NCI-H446 (cell line): ENCODE measurements around the gene CRYM.

Source experiments
- DNase-seq, 2 experiments: peaks; one replicate each; lab custom pipeline; 2025; lab: John Stamatoyannopoulos, UW

Gene CRYM

DNA sequence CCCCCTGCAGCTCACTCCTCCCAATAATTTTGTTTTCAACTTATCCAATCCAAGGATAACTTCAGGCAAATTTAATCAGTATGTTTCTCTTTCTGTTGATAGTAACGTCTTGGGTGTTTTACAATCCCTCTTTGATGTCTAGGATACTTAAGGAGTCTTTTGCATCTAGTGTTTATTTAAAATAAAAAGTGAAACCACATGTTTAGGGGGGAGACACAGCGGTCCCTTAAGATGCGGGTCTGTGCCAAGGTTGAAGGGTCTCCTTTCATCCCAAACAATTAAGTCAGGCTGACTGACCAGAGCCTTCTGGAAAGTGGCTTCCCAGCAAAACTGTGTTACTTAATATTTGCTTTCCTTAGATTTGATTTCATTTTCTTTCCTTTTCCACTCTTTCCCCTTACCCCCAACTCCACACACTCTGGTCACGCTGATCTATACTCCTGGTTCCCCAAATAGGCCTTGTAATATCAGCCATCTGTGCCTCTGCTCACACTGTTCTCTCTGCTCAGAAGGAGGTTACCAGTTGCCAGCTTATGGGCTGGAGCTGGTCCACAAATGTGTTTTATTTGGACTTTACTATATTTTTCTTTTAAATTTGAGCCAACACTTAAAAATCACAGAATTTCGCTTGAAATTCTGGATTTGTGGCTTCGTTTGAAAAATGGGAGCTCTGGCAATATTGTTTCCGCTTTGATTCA is 33.4 kb downstream of the CRYM start:
- DNase-seq, result peak; percentile 2 to 28

DNA sequence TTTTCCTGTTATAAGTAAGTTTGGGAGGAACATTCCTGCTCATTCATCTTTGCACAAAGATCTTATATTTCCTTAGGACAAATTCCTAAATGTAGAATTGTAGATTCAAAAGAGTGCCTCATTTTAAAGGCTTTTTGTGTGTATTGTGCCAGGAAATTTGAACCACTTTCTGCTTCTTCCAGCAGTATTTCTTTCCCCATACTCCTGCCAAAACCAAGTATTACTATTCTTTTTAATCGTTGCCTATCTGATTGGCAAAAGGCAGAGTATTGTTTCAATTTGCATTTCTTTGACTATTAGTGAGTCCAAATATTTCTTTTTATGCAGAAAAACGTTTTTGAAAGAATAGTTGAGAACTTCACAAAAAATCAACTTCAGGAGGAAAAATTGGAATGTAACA is 35.3 kb downstream of the CRYM start:
- DNase-seq, result no peak

DNA sequence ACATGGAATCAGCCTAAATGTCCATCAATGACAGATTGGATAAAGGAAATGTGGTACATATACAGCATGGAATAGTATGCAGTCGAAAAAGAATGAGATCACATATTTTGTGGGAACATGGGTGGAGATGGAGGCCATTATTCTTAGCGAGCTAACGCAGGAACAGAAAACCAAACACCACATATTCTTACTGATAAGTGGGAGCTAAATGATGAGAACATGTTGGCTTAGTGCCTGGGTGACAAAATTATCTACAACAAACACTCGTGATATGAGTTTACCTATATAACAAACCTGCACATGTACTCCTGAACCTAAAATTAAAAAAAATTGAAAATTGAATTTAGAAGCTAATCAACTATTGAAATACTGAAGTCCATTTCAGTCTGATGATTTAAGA is 38.4 kb downstream of the CRYM start:
- no peak for DNase-seq

DNA sequence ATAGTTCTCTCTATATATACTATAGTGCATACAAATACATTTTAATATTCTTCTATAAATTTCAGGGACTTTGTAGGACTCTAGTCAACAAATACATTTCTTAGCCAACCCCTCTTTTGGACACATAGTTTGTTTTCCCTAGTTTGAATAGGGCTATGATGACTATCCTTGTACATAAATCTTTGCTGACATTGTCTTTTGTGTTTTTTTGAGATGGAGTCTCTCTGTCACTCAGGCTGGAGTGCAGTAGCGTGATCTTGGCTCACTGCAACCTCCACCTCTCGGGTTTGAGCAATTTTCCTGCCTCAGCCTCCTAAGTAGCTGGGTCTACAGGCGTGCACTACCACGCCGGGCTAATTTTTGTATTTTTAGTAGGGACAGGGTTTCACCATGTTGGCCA is 41.3 kb downstream of the CRYM start:
- no peak for DNase-seq

DNA sequence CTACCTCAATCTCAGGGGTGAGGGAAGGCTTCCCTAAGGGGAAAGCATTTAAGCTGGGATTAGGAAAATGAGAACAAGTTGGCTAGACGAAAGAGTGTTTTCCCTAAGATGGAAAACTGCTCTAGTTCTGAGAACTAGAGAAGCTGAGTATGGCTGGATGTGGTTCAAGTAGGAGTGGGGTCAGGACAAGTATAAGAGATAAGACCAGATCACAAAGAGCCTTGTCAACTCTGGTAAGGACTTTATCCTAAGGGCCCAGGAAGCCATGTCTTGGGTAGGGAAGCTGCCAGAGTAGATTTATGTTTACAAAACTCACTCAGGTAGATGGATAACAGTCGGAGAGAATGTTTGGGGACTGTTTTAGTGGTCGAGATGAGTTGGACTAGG is 42.9 kb downstream of the CRYM start:
- DNase-seq, result no peak

DNA sequence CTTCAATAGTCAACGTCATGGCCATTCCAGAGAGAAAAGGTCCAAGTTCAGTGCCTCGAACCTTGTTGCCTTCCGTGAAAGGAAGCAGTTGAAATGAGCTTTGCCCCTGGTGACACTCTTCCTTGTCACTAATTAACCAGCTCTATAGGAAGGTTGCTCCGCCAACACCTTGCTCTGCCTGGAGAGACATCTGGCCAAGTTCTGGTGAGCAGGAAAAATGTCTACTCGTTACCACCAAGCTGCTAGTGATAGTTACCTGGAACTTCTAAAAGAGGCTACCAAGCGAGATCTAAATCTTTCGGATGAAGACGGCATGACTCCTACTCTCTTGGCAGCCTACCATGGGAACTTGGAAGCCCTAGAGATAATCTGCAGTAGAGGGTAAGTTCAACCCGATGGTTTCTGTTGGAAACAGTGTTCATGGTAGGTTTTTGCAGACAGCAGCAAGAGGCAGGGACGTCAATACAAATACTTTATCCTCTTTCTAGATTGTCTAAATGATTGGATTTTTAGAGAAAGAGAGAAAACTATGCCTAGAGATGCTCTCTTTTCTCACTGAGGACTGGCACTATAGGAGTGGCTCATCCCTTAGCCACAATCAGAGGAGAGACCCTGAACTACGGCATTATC is 44.5 kb downstream of the CRYM start, which contains the start of gene ANKS4B:
Gene ANKS4B (plus strand): TSS at position 179 of the 630 bp plus-strand sequence. CDS start 39 bp downstream, at position 218.
- DNase-seq, result peak in 1 of 2 experiments; percentile 7

DNA sequence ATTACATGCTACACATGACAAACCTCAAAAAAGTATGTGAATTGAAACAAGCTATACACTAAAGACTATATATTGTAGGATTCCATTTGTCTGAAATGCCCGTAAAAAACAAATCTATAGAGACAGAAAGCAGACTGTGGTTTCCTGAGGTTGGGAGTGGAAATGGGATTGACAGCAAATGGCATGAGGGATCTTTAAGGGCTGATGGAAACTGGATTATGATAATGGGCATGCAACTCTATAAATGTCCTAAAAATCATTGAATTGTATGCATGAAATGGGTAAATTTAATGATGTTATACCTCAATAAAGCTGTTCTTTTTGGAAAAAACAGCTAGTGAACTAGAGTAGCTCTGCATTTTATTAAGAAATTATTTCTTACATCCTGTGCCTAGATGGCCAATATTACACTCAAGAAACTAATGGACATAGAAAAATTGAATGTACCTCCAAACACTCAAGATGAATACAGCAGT is 45.0 kb downstream of the CRYM start:
- DNase-seq, result no peak

DNA sequence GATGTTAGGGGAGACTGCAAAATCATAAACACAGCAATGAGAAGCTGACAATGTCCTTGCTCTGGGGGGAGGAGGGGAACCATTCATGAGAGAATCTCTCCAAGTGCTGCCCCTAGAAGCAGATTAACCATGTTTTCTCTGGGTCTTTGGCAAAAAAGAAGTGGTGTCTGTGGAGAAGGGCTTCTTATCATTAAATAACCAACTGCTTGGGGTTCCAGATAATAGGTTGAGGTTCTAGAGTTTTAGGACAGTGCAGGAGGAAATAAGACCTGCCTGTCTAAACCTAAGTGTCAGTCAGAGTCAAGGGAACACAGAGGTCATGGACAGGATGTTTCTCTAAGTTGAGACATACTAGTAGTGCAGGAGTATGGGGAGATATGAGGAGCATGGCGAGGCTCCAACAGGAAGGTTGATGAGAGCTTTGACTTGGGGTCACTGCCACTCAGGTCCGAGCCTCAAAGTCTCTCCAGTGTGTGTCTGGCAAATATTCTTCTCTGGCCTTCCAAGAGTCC is 49.7 kb downstream of the CRYM start:
- no peak for DNase-seq

DNA sequence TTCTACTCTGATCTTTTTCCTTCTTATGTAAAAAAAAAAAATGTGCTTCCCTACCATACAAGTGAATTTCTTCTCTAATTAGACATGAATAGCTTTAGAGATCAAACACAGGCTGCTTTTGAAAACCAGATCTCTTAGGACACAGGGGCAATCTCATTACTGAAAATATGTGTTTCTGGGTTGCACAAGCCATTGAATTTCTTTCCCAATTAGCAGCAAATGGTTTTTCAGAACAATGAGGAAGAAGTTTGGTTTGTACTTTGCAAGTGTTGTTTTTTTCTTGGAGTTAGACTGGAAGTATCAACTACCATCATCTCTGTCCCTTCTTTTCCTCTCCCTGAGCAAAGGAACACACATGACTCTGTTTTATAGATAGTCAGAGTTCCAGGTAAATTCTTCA is 50.2 kb downstream of the CRYM start:
- no peak for DNase-seq

DNA sequence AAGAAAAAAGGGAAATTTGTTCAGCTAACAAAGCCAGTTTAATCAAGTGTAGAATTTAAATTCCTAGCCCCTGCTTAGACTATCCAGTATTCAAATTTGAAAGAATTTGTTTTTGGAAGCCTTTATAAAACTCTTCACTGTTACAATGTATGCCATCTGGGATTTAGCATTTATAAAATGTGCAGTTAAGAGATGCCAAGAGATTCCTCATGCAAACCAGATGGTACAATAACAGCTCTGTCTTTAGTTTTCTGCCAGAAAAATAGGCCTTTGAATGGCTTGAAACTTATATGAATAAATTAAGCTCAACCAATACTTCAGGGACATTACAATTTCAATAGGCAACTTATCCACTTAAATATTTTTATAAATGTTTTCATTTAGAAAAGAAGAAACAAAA is 51.3 kb downstream of the CRYM start:
- peak; percentile 17 to 70 for DNase-seq

DNA sequence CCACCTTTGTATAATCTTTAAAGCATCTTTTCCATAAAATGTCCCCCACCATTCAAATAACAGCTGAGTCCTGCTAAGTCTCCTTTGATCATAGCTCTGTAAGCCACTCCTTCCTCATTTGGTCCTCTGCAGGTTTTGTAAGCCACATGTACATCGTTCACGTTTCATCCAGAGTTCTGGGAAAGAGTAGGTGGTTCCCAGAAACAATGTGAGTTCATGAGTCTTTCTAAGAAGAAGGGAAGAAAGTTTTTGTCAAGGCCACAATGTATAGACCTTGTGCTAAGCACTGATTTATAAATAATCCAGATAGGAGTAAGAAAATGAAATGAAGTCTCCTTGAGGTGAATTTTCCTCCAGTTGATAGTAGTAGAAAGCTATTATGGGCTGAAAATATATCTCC is 53.3 kb downstream of the CRYM start:
- DNase-seq, result no peak

DNA sequence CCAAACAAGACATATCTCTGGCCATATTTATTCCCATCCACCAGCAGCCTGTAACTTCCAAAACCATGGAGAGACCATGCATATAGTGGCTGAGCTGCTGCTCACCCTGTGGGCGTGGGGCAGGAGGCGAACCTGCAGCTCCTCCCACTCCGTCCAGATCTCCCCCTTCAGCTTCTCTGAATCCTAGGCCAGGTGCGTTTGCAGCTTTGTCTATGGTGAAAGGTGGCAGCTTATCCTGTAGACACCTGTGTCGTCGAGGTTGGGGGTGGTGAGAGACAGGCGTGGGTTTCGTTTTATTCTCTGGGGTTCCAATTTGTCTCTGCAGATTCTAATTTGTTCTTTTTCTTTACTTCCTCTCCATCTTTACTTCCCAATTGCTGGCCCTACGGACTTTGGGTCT is 54.3 kb downstream of the CRYM start:
- DNase-seq, result no peak

DNA sequence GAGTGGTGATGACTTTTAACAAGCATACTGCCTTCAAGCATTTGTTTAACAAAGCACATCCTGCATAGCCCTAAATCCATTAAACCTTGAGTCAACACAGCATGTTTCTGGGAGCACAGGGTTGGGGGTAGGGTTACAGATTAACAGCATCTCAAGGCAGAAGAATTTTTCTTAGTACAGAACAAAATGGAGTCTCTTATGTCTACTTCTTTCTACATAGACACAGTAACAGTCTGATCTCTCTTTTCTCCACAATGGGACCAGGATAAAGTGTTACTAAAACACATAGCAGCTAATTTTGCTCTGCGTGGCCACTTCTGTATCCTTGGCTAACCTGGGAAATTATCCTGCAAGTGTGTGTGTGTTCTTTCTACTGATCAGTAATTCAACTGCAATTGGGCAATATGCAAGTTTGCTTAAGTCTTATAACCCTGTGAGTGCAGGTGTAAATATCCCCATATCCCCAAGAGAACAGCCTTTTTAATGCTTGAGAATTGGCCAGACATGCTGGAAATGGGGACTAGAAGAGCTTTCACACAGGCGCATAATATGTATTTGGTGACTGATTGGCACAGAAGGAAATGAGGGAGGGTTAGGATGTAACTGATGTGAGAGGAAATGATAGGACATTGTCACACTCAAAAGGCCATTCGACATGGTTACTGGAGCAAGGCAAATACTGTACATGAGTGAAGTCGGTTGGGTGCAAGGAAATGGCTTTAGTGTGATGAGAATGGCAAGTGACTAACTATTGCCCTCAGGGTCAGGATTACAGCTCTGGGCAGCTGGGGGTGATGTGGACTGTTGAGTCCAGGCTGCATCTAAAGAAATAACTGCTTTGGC is 55.4 kb downstream of the CRYM start:
- DNase-seq, result no peak

DNA sequence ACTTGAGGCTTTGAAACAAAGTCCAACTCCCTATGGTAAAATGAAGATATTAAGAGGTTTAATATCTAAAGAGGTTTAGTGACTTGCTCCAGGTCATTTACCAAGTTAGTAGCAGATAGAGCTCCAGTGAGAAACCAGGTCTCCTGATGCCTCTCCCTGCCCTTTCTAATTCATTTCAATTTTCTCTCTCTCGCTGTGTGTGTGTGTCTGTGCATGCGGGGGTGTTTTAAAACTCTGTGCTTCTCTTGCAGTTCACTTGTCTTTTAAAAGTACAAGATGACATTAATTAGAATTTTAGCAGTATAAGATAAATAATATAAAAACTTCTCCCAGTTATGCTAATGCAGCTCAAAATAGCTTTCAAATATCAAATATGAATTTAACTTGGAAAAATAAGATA is 58.5 kb downstream of the CRYM start:
- no peak for DNase-seq

DNA sequence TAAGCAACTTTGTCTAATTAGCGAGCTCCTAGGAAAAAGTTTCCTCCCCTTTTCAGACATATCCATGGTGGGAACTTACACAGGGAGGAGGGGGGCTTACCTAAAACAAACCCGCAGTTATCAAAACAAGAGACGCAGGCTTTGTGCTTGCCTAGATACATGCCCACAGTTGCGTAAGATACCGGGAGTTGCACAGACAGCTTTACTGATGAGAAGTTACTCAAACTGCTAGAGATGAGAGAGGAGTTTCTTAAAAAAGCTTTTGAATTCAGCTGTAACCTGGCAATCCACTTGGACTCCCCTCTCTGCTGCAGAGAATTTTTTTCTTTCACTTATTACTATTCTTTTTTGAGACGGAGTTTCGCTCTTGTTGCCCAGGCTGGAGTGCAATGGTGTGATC is 59.9 kb downstream of the CRYM start:
- DNase-seq, result no peak

DNA sequence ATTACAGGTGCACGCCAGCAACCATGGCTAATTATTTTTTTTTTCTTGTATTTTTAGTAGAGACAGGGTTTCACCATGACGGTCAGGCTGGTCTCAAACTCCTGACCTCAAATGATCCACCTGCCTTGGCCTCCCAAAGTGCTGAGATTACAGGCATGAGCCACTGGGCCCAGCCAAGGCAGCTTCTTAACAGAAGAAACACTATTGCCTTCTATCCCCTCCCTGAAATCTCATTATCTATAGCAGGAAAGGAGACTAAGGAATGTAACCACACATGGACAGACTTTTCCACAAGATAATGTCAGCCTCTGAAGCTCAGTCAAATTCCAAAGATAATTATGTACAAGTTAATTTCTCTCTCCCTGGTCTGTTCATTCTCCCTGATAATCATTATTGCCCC is 61.0 kb downstream of the CRYM start:
- no peak for DNase-seq

DNA sequence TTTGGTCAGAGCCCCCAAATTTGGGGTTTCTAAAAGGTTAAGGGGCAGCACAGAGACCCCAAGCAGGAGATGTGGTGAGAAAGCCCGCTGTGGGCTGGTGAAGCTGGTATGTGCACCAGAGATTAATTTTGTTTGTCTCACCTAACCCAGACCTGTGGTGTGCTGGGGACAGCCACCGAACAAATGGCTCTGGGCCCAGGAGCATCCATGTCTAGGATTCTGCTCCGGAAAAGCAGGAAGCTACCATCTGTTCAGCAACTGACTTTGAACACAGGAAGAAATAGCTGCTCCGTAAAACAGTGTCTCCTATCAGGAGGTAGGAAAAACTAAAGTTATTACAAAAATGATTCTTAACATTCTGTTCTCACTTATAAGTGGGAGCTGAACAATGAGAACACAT is 64.0 kb downstream of the CRYM start:
- no peak for DNase-seq

DNA sequence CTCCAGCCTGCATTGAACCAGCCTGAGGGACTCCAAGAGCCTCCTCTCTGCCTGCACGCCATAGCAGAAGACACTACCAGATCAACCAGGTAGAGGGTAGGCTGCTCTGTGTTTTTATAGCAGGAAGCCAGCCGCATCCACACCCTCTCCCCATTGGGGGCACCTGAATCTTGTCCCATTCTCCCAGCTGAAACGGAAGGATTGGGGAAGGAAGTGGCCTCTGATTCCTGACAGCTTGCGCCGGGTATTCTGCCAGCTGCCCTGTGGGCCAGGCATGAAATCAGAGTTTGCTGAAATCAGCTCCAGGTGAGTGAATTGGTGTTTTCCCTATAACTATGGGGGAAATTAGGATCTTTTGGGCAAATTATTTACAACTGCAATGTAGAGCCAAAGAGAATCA is 66.6 kb downstream of the CRYM start, which contains the start of gene ZP2:
Gene ZP2 (minus strand): TSS at position 89 of the 400 bp plus-strand sequence. CDS start 27 bp downstream, at position 62.
- no peak for DNase-seq
